GM21447 (cell line): Measurements from ENCODE around the gene DNAJC24.

ENCODE experiments used
- ATAC-seq: cut with Tn5 transposase; IDR thresholded peaks from one replicate; pipeline ENCODE4 v1.9.1; 2021; ENCODE audit not compliant: unreplicated experiment

The DNAJC24 gene

GRCh38 chr11:31414338-31414737, 44.7 kb downstream of the DNAJC24 start:
- no peak for ATAC-seq

DNA sequence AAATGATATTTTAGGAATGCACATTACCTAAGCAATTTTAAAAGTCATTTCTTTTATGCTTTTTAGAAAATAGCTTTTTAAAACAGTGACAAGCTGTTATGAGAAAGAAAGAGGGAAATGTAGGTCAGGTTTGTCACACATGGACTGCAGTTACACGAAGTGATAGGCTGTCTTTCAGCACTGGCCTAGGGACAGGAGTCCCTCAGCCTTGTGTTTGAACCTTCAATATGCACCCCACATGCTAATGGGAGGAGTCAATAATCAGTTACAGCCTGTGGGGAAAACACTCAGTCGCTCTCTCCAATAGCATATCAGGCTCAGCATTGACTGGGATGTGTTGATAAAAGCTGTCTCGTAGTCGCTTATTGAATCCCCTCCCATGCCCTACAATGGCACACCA, 45.8 kb downstream of the DNAJC24 start:
- ATAC-seq = no peak

GRCh38 chr11:31417357-31417756, 47.7 kb downstream of the DNAJC24 start:
- no peak for ATAC-seq

- ATAC-seq = no peak
Measured at GRCh38 chr11:31417816-31418215, 48.2 kb downstream of the DNAJC24 start.

GRCh38 chr11:31419138-31419537, 49.5 kb downstream of the DNAJC24 start:
- no peak for ATAC-seq

DNA sequence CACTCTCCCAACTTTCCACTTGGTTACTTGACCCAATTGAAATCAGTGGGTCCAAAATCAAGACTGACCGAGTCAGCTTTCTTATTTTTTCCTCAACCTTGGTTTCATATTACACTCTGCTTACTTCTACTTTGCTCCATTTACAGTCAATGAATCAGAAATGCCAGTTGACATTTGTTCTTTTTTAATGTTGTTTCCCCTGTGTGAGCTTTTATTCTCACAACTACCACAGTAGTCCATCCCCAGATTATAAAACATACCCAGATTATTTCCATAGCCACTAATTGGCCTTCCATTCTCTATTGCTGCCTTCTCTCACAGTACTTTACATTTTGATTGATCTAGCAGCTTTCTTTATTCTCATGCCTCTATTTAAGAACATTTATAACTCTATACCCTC, 50.0 kb downstream of the DNAJC24 start:
- no peak for ATAC-seq

DNA sequence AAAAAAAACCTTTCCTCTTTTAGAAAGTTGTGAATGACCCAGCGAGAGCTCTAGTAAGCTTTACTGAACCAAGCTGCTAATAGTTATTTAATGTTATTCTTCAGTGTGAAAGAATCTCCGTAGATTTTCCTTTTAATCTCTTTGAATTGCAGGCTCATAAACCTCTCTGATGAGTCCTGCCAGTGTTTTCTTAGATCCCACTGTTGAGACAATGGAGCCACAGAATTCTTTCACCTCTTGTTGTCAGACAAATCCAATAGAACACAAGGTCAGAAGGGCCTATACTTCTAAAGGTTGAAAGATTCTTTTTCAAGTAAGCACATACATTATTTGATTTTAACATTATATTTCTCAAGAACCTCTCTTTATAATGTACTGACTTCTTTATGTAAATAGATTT, 52.2 kb downstream of the DNAJC24 start:
- no peak for ATAC-seq

DNA sequence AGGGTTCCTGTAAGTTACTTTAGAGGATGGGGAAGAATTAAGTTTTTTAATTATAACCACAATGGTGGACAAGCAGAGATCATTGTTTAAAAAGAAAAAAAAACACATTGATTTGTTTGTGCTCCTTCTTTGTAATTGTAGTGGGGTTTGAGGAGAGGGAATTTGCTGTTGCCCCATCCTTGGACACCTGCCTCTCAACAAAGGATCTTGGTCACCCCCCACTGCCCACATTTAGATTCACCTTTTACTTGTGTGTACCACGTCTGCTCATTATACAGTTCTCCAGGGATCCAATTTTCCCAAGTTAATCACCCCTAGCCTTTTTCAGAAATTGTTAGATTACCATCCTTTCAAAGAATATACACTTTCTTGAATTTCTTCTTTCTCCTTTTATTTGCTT, 53.0 kb downstream of the DNAJC24 start:
- no peak for ATAC-seq

DNA sequence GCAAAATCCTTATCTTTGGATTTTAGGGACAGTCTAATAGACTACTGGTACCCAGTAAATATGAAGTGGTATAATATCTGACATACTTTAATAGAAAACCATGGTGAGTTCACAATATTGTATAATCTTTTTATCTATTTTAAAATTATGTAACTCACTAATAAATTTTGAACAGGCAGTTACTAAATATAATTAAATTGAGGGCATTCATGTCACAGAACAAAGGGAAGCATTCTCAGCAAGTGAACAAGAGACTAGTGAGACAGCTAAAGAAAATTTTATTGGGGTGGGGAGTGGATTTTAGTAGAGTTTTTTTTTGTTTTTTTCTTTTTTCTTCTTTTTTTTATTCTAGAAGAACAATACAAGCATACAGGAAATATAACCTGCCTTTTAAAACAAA, 55.0 kb downstream of the DNAJC24 start:
- no peak for ATAC-seq

DNA sequence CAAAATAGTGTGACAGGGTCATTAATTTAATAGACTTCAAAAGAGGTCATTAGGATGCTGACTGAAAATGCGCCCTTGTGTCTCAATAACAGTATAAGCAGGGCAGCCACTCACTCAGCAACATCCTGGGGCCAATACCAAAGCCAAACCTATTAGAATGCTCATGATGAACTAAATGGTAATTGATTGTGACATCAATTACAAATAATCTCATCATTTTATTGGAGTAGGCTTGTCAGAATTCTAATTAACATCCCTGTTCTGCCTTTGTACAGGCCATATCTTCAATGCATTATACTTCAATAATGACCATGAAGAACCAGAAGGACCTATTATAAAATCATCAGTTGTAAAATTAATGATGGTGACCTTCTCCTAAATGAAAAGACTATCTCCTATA, 64.2 kb downstream of the DNAJC24 start:
- ATAC-seq = no peak

GRCh38 chr11:31437742-31438435, 68.2 kb downstream of the DNAJC24 start:
- ATAC-seq = no peak

DNA sequence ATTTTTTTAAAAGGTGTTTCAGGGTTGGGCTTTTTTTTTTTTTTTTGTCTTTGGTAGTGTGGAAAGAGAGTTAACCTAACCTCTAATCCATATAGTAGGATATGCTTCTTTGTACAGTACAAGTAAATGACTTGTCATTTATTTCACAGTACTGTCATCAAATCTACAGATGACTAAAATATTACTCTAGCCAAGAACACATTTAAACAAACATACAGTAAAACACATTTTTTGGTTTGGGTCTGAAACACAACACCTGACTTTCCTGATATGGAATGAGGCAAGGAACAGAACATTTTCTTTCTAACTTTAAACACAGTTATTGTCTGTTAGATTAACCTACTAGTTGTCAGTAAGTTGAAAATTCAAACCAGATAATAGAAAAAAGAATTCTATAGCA, 71.6 kb downstream of the DNAJC24 start:
- ATAC-seq = no peak

DNA sequence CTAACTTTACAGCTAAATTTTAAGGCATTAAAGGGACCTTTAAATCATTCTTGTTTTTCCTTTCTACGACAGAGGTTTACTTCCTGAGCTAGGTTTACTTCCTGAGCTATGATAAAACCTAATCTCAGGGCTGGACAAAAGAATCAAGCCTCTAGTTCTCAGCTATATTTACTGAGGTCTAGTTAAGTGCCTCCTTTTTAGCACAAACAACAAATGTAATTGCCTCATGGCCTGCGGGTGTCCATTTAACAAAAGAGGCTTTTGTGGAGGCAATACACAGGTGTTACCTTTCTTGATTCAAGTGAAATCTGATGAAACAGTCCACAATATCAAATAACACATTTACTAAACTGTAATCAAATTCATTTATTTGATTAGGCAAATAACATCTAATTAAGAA, 72.4 kb downstream of the DNAJC24 start:
- no peak for ATAC-seq

- no peak for ATAC-seq
Measured at GRCh38 chr11:31443802-31444201, 74.1 kb downstream of the DNAJC24 start.

DNA sequence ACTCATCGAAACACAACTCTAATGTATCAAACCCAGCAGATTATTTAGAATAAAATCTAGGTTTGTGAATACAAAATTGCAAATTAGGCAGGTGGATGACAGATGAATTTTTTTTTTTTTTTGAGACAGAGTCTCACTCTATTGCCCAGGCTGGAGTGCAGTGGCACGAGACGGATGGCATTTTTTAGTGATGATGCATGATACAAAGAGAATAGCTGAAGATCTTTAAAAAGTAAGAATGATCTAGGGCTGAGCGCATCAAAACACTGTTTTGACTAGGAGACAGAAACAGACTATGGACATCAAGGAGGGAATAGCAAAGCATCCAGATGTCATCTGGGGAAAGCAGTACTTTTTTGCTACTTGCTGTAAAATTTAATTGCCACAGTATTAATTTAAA, 76.0 kb downstream of the DNAJC24 start:
- ATAC-seq = no peak

GRCh38 chr11:31449040-31449439, 79.4 kb downstream of the DNAJC24 start:
- no peak for ATAC-seq

- ATAC-seq = no peak
Measured at GRCh38 chr11:31450841-31451240, 81.2 kb downstream of the DNAJC24 start.

DNA sequence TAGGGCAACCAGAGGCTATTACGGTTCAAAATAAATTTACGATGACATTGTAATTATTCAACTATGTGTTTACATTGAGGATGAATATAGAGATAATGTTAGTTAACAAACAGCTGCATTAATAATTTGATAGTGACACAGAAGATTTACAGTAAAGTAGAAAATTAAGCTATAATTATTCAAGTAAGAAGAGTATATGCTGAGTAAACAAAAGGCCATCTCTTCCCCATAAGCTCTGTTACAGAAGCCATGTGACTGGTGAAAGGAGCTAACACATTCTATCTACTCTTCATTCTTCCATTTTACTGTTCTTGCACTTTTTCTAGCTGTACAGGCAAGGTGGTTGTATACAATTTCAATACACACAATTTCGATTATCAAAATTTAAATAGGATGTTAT, 85.5 kb downstream of the DNAJC24 start:
- no peak for ATAC-seq

GRCh38 chr11:31464436-31464835, 94.8 kb downstream of the DNAJC24 start:
- ATAC-seq = no peak

GRCh38 chr11:31474083-31474482, 104.4 kb downstream of the DNAJC24 start:
- ATAC-seq = no peak

- no peak for ATAC-seq
Measured at GRCh38 chr11:31477528-31478222, 108.0 kb downstream of the DNAJC24 start.

- no peak for ATAC-seq
Measured at GRCh38 chr11:31478223-31478590, 108.5 kb downstream of the DNAJC24 start.

GRCh38 chr11:31479066-31479465, 109.4 kb downstream of the DNAJC24 start:
- ATAC-seq = no peak
